Erythroblast (primary cell): ENCODE measurements around the gene AAR2.

Source experiments
- GATA1 ChIP-seq: IDR thresholded peaks from 2 replicates; pipeline ENCODE4 v1.6.1; 2011; ENCODE audit warnings: low read depth, mild to moderate bottlenecking, control low read depth, low read length, moderate library complexity
- POLR2A ChIP-seq: IDR thresholded peaks from 2 replicates; pipeline ENCODE4 v1.6.1; 2011; ENCODE audit warnings: mild to moderate bottlenecking, low read length

DNA sequence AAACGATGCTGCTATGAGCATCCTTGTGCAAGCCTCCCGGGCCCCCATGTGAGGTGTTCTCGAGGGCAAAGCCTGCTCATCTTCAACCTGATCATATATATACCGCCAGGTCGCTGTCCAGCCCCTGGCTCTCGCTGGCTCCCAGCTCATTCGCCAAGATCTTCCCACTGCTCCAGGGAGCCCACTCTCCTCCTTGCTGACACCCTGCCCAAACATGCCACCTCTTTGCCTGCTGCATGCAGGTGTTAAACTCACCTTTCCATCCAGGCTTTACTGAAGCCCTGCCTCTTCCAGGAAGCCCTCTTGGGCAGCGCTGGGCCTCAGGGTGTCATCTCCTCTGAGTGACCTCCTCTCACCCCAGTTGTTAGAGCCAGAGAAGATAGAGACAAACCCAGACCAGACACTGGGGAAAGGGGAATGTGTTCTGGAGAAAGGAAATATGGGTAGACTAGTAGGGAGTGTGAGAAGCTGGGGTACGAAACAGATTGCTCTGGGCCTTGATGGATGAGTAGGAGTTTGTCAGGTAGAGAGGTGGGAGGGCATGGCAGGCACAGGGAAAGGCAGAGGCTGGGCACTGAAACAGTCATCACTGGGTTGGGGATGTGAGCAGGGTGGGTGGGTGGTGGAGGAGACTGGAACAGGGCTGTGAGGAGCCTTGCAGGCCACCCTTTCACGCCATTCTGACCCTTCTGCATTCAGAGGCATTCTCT lies 68.7 kb downstream of the AAR2 start:
- no peak for TF ChIP-seq POLR2A
- TF ChIP-seq GATA1 = no peak
